Measurements from ENCODE around the gene ACTL10. TPM values are rescaled to one million over a fixed set of nuclear protein-coding genes. Genes with fewer than 3 reads are reported as not detected.
A peak's percentile ranks its signal among the peaks of the same experiment; 100 is the strongest.

The ACTL10 gene
- total and polyA plus RNA-seq, 2 of the 13 experiments (the other 11 are each of a cell fraction or from before 2014, with no cell fraction given), result not detected

DNA sequence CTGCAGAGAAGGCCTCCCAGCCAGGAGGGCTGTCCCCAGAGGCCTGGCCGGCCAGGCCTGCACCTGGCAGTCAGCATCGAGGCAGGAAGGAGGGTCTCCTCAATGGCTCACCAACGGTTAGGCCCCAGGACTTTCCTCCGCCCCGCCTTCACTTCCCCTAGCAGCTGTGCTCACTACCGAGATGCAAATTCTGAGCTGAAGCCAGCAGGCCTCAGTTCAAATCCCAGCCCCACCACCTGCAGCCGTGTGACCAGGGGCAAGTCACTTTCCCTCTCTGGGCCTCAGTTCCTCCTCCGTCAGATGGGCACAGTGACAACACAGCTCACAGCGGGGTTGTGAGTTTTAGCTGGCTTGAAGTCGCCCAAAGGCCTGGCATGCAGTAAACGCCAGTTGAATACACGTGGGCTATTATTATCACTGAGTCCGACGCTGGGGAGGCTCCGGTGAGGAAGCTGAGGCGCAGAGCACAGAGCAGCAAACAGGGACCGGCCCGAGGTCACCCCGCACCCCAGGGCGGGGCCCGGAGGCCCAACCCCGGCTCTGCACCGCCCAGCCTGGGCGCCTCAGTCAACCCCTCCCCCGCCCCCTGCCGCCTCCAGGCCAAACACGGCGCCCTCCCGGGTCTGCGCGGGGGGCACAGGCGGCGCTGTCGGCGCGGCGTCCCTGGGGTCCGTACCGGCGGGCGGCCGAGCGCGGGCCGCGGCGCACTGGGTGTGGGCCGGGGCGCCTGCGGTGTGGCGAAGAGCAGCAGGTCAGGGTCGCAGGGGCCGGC is 18.8 kb downstream of the ACTL10 start (continued):
- TF ChIP-seq, protein P1, sequence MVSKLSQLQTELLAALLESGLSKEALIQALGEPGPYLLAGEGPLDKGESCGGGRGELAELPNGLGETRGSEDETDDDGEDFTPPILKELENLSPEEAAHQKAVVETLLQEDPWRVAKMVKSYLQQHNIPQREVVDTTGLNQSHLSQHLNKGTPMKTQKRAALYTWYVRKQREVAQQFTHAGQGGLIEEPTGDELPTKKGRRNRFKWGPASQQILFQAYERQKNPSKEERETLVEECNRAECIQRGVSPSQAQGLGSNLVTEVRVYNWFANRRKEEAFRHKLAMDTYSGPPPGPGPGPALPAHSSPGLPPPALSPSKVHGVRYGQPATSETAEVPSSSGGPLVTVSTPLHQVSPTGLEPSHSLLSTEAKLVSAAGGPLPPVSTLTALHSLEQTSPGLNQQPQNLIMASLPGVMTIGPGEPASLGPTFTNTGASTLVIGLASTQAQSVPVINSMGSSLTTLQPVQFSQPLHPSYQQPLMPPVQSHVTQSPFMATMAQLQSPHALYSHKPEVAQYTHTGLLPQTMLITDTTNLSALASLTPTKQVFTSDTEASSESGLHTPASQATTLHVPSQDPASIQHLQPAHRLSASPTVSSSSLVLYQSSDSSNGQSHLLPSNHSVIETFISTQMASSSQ (IDR thresholded peaks at IDR 0.05; ENCODE audit: low read depth), result no peak
- TF ChIP-seq, protein P1 (CRISPR knock-in tag; IDR thresholded peaks at IDR 0.05; ENCODE audit: borderline replicate concordance), result peak; percentile 14; the same call in 1 of the 2 replicates
- TF ChIP-seq, protein P2, sequence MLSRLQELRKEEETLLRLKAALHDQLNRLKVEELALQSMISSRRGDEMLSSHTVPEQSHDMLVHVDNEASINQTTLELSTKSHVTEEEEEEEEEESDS (CRISPR knock-in tag; IDR thresholded peaks at IDR 0.05; ENCODE audit: borderline replicate concordance), result no peak
- TF ChIP-seq, protein P3, sequence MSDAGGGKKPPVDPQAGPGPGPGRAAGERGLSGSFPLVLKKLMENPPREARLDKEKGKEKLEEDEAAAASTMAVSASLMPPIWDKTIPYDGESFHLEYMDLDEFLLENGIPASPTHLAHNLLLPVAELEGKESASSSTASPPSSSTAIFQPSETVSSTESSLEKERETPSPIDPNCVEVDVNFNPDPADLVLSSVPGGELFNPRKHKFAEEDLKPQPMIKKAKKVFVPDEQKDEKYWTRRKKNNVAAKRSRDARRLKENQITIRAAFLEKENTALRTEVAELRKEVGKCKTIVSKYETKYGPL (CRISPR knock-in tag; IDR thresholded peaks at IDR 0.05), result no peak
- TF ChIP-seq ZFP36 (IDR thresholded peaks at IDR 0.05; ENCODE audit: borderline replicate concordance, low read depth, low read length, partially characterized antibody), result no peak
- TF ChIP-seq ZNF292 (CRISPR knock-in tag; IDR thresholded peaks at IDR 0.05; ENCODE audit: borderline replicate concordance, low read depth), result peak; percentile 42; the same call in 1 of the 2 replicates
- TF ChIP-seq, protein P4, sequence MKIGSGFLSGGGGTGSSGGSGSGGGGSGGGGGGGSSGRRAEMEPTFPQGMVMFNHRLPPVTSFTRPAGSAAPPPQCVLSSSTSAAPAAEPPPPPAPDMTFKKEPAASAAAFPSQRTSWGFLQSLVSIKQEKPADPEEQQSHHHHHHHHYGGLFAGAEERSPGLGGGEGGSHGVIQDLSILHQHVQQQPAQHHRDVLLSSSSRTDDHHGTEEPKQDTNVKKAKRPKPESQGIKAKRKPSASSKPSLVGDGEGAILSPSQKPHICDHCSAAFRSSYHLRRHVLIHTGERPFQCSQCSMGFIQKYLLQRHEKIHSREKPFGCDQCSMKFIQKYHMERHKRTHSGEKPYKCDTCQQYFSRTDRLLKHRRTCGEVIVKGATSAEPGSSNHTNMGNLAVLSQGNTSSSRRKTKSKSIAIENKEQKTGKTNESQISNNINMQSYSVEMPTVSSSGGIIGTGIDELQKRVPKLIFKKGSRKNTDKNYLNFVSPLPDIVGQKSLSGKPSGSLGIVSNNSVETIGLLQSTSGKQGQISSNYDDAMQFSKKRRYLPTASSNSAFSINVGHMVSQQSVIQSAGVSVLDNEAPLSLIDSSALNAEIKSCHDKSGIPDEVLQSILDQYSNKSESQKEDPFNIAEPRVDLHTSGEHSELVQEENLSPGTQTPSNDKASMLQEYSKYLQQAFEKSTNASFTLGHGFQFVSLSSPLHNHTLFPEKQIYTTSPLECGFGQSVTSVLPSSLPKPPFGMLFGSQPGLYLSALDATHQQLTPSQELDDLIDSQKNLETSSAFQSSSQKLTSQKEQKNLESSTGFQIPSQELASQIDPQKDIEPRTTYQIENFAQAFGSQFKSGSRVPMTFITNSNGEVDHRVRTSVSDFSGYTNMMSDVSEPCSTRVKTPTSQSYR (CRISPR knock-in tag; IDR thresholded peaks at IDR 0.05; ENCODE audit: borderline replicate concordance), result peak; percentile 44; the same call in 1 of the 2 replicates
- TF ChIP-seq EEA1 (CRISPR knock-in tag; IDR thresholded peaks at IDR 0.05; ENCODE audit: borderline replicate concordance), result no peak
- TF ChIP-seq NFIC (IDR thresholded peaks at IDR 0.05; ENCODE audit: low read length), result no peak
- TF ChIP-seq CCDC6 (CRISPR knock-in tag; IDR thresholded peaks at IDR 0.05), result no peak; the same call in 1 of the 2 replicates
- TF ChIP-seq, protein P5, sequence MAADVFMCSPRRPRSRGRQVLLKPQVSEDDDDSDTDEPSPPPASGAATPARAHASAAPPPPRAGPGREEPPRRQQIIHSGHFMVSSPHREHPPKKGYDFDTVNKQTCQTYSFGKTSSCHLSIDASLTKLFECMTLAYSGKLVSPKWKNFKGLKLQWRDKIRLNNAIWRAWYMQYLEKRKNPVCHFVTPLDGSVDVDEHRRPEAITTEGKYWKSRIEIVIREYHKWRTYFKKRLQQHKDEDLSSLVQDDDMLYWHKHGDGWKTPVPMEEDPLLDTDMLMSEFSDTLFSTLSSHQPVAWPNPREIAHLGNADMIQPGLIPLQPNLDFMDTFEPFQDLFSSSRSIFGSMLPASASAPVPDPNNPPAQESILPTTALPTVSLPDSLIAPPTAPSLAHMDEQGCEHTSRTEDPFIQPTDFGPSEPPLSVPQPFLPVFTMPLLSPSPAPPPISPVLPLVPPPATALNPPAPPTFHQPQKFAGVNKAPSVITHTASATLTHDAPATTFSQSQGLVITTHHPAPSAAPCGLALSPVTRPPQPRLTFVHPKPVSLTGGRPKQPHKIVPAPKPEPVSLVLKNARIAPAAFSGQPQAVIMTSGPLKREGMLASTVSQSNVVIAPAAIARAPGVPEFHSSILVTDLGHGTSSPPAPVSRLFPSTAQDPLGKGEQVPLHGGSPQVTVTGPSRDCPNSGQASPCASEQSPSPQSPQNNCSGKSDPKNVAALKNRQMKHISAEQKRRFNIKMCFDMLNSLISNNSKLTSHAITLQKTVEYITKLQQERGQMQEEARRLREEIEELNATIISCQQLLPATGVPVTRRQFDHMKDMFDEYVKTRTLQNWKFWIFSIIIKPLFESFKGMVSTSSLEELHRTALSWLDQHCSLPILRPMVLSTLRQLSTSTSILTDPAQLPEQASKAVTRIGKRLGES (CRISPR knock-in tag; IDR thresholded peaks at IDR 0.05; ENCODE audit: borderline replicate concordance), result no peak
- no peak for TF ChIP-seq RELA (CRISPR knock-in tag; IDR thresholded peaks at IDR 0.05)
- TF ChIP-seq, protein P6, sequence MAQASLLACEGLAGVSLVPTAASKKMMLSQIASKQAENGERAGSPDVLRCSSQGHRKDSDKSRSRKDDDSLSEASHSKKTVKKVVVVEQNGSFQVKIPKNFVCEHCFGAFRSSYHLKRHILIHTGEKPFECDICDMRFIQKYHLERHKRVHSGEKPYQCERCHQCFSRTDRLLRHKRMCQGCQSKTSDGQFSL (CRISPR knock-in tag; IDR thresholded peaks at IDR 0.05), result peak; percentile 61; the same call in 1 of the 2 replicates
- no peak for TF ChIP-seq SP1 (IDR thresholded peaks at IDR 0.05)
- TF ChIP-seq SP1 (CRISPR knock-in tag; IDR thresholded peaks at IDR 0.05), result peak; percentile 17; the same call in 1 of the 2 replicates
- TF ChIP-seq, protein P7, sequence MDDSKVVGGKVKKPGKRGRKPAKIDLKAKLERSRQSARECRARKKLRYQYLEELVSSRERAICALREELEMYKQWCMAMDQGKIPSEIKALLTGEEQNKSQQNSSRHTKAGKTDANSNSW (CRISPR knock-in tag; IDR thresholded peaks at IDR 0.05; ENCODE audit: borderline replicate concordance), result no peak
